NCI-H510A treated with DMSO at 0.1 percent for 48 hours (cell line): ENCODE data around the gene ATG10.

Experiments used
- DNase-seq: peaks from one replicate; lab custom pipeline; 2025; lab: John Stamatoyannopoulos, UW

The ATG10 gene

GRCh38 chr5:82277987-82278710 is 306.3 kb downstream of the ATG10 start, which contains the start of gene RPS23:
TSS of gene RPS23 (minus strand) at chr5:82278354. CDS start at chr5:82278323, 31 bp downstream.
- peak; percentile 80 for DNase-seq

GRCh38 chr5:82278711-82279370 is 307.0 kb downstream of the ATG10 start:
- no peak for DNase-seq

- no peak for DNase-seq
These were observed 312.1 kb downstream of the ATG10 start for GRCh38 chr5:82283893-82284292.

DNA sequence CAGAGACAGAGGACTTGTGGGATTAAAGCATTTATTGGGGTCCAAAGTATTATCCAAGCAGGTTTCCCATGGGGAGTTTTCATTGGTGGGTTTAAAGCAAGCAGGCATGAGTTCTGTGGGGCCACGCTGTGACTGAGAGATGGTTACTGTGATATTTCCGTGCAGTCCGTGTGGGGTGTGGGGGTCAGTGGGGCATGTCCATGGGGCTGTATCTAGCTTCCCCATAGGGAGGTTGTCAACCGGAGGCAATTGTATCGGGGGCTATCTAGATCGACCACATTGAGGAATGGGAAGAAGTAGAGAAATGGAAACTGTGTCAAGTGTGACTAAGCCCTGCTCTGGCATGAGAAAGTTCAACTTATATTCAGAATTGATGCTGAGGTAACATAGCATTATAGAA is 313.4 kb downstream of the ATG10 start:
- DNase-seq, result no peak

DNA sequence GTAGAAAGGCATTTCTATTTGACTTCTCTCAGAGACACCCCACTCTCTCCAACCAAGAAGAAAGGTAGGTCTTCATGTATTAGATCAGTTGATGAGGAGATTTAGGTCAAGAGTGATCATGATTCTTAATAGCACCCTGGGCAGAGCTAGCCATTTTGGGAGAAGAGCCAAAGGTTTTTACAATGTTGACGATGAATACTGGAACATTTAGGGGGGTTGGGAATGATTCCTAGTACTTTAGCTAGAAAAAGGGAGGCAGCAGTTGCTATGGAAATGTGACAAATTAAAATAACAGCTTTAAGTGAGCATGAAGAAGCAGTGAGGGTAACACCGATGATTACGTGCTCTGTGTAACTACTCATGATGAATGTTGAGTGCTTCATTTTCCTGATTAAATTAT is 315.8 kb downstream of the ATG10 start:
- no peak for DNase-seq

GRCh38 chr5:82290005-82290404 is 318.2 kb downstream of the ATG10 start:
- DNase-seq, result no peak

- DNase-seq, result no peak
These were observed 319.1 kb downstream of the ATG10 start for GRCh38 chr5:82290908-82291307.

- no peak for DNase-seq
These were observed 319.6 kb downstream of the ATG10 start for GRCh38 chr5:82291420-82291819.

DNA sequence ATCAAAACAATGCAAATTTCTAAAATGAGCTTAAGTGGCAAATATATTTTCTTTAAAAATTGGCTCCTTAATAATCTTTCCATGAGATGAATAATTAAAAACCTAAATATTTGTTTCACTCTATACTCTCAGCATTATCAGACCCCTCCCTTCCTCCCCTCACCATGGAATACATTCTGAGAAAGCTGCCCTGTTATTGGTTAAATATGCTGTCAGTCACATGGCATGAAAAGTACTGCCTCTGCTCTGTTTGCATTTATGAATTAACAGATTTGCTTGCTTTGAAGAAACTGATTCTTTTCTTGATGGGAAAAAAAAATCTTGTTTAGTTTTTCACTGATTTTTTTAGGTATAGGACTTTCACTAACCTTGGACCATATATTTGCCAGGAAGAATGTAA is 323.3 kb downstream of the ATG10 start:
- DNase-seq, result no peak

GRCh38 chr5:82295959-82296531 is 324.2 kb downstream of the ATG10 start:
- DNase-seq, result no peak

DNA sequence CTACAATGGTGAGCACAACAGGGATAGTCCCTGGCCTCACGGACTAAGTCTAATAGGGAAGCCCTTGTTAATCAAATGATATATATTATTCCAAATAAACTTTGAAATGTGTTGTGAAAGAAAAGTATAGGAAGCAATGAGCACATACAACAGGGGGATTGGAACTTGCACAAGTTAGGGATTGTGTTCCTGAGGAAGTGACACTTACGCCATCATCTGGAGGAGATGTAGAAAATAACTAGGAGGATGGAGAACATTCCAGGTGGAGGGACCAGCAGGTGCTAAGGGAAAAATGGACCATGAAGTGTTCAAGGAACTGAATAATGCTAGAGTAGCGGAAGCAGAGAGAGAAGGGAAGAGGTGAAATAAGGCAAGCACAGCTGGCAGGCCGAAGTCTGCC is 325.1 kb downstream of the ATG10 start:
- no peak for DNase-seq

DNA sequence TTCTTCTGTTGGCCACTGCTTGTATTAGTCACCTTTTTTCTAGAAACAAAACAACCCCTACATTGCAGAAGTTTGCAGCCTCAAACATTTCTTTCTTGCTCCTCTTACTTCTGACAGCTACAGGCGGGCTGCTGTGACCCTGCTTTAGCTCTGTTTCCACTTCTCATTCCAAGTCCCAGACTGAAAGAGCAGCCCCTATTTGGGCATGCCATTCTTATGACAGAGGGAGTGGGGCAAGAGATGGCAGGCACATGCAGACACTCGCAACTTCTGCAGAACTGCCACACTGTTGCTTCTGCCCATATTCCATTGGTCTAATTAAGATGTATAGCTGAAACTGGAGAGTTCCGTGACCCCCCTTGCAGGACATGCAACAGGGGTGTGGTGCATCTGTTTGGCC is 325.9 kb downstream of the ATG10 start:
- DNase-seq, result no peak

GRCh38 chr5:82298668-82299067 is 326.8 kb downstream of the ATG10 start:
- DNase-seq, result no peak

GRCh38 chr5:82301190-82301589 is 329.4 kb downstream of the ATG10 start:
- no peak for DNase-seq
